HG03280 (cell line): ENCODE measurements around the gene POU4F3.
"Not testable (repeated sequence)": the region's sequence is repeated elsewhere in the genome, so short reads cannot be mapped to it uniquely, and the experiment has no call there.

ENCODE experiments used
- ATAC-seq: cut with Tn5 transposase; IDR thresholded peaks from one replicate; pipeline ENCODE4 v1.9.1; 2021; ENCODE audit warnings: mild to moderate bottlenecking, moderate library complexity; ENCODE audit not compliant: unreplicated experiment

POU4F3 gene

GRCh38 chr5:146338774-146339714, at the start of gene POU4F3:
POU4F3 (plus strand) TSS chr5:146338839; CDS start chr5:146339113, 274 bp downstream.
- ATAC-seq, result no peak

GRCh38 chr5:146290318-146290717, 48.3 kb upstream of the POU4F3 start:
- ATAC-seq, result no peak

GRCh38 chr5:146291421-146292074, 47.1 kb upstream of the POU4F3 start:
- peak; percentile 64 for ATAC-seq

GRCh38 chr5:146296245-146296644, 42.4 kb upstream of the POU4F3 start:
- no peak for ATAC-seq

GRCh38 chr5:146298920-146299319, 39.7 kb upstream of the POU4F3 start:
- ATAC-seq, result not testable (repeated sequence)

- no peak for ATAC-seq
Measured at GRCh38 chr5:146301626-146302025, 37.0 kb upstream of the POU4F3 start.

- no peak for ATAC-seq
Measured at GRCh38 chr5:146302406-146302805, 36.2 kb upstream of the POU4F3 start.

GRCh38 chr5:146306838-146307237, 31.8 kb upstream of the POU4F3 start:
- no peak for ATAC-seq

GRCh38 chr5:146307796-146308195, 30.8 kb upstream of the POU4F3 start:
- ATAC-seq, result no peak

GRCh38 chr5:146310540-146310939, 28.1 kb upstream of the POU4F3 start:
- ATAC-seq, result no peak

GRCh38 chr5:146311278-146311677, 27.4 kb upstream of the POU4F3 start:
- ATAC-seq, result no peak

GRCh38 chr5:146313027-146313426, 25.6 kb upstream of the POU4F3 start:
- no peak for ATAC-seq

GRCh38 chr5:146321571-146321970, 17.1 kb upstream of the POU4F3 start:
- no peak for ATAC-seq

GRCh38 chr5:146327257-146327870, 11.3 kb upstream of the POU4F3 start:
- ATAC-seq, result no peak

GRCh38 chr5:146327989-146328388, 10.7 kb upstream of the POU4F3 start:
- no peak for ATAC-seq

GRCh38 chr5:146329697-146330096, 8.9 kb upstream of the POU4F3 start:
- no peak for ATAC-seq

GRCh38 chr5:146331423-146331822, 7.2 kb upstream of the POU4F3 start:
- ATAC-seq, result no peak

GRCh38 chr5:146334074-146334533, 4.5 kb upstream of the POU4F3 start:
- no peak for ATAC-seq

GRCh38 chr5:146336197-146336596, 2.4 kb upstream of the POU4F3 start:
- ATAC-seq, result no peak

- ATAC-seq, result no peak
Measured at GRCh38 chr5:146337264-146337904, 1.3 kb upstream of the POU4F3 start.

- ATAC-seq, result no peak
Measured at GRCh38 chr5:146337928-146338327, 711 bp upstream of the POU4F3 start.
